Spleen (tissue), 3 donors: Measurements from ENCODE around the gene MAGI3.

Source experiments
- POLR2A ChIP-seq, 3 donors: fragments of 450-650 bp; IDR thresholded peaks; one replicate each; pipeline ENCODE4 v1.5.1; 2017; ENCODE audit warnings: antibody characterized with exemption in 3 of 3, mild to moderate bottlenecking in 1 of 3
- POLR2AphosphoS5 ChIP-seq, 3 donors: sonication (generic); formaldehyde crosslinking; IDR thresholded peaks; one replicate each; pipeline ENCODE4 v1.5.1; 2017; ENCODE audit warnings: antibody characterized with exemption in 3 of 3

- no peak for TF ChIP-seq POLR2A (IDR thresholded peaks at IDR 0.05)
- TF ChIP-seq POLR2AphosphoS5 (IDR thresholded peaks at IDR 0.05), result no peak
Observed at GRCh38 chr1:113538225-113538624, 147.9 kb downstream of the MAGI3 start.
